Measurements from ENCODE around the gene ARL8B. TPM values are rescaled to one million over a fixed set of nuclear protein-coding genes. Genes with fewer than 3 reads are reported as not detected.
A peak's percentile ranks its signal among the peaks of the same experiment; 100 is the strongest.

The ARL8B gene
- total RNA-seq, 1 donor: 72.1 TPM

DNA sequence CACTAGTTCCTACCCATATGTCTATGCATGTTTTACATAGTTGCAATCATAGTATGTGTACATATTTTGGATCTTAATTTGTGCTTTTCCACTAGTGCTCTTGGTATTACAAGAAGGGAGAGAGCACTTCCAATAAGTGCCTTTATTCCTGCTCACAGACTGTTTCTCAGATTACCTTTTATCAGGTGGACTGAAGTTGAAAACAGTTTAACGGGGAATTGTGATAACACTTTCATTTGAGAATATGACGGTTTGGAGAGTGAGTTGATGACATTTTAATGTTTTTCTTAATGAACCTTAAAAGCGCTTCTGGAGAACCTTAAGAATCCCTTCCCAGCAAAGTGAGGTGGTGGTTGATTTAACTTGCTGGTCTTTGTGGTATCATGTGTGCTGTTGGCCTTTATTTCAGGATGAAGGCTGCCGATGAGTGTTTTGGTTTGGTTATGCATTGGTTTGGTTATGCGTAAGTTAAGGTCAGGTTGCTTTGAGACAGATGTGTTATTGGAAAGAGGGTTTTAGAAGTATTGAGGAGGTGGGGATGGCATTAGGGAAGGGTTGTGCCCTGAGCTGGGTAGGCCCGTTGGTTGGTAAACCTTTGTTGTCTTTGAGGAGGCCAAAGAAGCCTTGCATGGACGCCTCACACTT lies 68.2 kb downstream of the ARL8B start:
- H3K4me3 ChIP-seq (ENCODE audit: low read depth, low read length): peak overlapping the region; percentile 82
- TF ChIP-seq, protein P1, sequence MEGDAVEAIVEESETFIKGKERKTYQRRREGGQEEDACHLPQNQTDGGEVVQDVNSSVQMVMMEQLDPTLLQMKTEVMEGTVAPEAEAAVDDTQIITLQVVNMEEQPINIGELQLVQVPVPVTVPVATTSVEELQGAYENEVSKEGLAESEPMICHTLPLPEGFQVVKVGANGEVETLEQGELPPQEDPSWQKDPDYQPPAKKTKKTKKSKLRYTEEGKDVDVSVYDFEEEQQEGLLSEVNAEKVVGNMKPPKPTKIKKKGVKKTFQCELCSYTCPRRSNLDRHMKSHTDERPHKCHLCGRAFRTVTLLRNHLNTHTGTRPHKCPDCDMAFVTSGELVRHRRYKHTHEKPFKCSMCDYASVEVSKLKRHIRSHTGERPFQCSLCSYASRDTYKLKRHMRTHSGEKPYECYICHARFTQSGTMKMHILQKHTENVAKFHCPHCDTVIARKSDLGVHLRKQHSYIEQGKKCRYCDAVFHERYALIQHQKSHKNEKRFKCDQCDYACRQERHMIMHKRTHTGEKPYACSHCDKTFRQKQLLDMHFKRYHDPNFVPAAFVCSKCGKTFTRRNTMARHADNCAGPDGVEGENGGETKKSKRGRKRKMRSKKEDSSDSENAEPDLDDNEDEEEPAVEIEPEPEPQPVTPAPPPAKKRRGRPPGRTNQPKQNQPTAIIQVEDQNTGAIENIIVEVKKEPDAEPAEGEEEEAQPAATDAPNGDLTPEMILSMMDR (IDR thresholded peaks at IDR 0.05; ENCODE audit: insufficient read depth, low read depth, low read length): no peak
- no peak for DNase-seq (ENCODE audit: low read depth)

DNA sequence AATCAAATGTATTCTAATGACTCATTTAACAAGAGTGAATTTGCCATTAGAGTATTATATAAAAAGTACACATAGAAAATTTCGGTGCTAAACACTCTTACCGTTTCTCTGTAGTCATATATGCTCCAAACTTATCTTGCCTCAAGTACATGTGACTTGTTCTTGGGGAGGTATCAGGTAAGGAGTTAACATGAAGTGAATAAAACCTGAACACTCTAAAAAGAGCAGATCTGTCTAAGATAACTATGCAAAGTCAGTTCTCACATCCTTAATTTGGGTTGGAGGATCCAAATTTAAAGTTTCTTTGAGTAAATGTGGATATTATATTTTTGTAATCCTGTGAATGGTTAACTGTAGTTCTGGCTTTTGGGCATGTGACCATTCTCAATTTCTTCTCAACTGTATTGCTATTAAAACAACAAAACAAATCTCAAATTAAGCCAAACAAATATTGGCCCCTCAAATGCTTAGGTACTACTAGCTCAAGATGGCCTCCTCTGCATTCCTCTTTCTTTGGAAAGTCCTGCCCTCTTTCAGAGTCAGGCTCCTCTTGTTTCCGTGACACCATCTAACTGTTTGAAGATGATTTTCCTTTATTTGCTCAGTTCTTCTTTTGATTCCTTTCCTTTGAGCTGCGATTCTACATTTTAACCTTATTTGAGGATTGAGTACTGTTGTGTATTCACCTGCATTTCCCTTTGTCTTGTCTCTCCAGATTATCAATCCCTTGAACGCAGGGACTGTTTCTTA lies 69.6 kb downstream of the ARL8B start:
- TF ChIP-seq, protein P1 (IDR thresholded peaks at IDR 0.05; ENCODE audit: insufficient read depth, low read depth, low read length): no peak
- DNase-seq (ENCODE audit: low read depth): no peak

DNA sequence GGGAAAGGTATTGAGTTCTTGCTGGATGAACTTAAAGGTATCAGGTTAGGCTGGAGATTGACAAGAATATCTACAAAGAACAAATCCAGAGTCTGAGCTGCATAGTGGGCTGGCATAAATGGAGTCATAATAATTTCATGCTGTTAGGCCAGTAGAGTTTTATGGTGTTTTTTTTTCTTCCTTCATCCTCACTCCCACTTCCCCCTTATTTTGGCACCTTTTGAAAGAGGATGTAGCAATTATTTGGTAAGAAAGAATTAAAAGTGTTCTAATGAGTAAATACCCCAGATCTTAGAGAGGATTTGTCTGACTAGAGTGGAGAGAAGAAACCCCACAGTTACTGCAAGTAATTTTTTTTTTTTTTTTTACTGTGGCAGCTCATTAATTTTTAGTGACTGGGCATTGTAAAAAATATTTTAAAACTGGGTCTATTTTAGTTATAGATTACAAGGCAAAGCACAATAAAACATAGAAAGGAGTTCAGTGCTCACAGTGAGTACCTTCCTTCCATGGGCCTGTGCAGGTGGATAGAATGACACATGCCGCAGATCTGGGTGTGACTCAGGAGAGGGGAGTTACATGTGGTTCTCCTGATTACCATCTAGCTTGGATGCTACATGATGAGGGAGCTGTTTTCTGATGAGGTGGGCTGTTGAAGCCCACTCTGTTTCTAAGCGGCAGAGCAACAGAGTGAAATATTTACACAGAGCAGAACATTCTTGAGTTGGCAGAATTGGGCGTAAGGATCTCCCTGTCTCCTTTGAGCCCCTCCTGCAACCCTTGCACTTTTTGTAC lies 70.7 kb downstream of the ARL8B start:
- no peak overlapping the region for H3K4me3 ChIP-seq (ENCODE audit: low read depth, low read length)
- TF ChIP-seq, protein P1 (IDR thresholded peaks at IDR 0.05; ENCODE audit: insufficient read depth, low read depth, low read length): no peak
- no peak for DNase-seq (ENCODE audit: low read depth)

More for the DNA sequence above, 69.6 kb downstream of the ARL8B start:
- no peak overlapping the region for H3K4me3 ChIP-seq (ENCODE audit: low read depth, low read length)

DNA sequence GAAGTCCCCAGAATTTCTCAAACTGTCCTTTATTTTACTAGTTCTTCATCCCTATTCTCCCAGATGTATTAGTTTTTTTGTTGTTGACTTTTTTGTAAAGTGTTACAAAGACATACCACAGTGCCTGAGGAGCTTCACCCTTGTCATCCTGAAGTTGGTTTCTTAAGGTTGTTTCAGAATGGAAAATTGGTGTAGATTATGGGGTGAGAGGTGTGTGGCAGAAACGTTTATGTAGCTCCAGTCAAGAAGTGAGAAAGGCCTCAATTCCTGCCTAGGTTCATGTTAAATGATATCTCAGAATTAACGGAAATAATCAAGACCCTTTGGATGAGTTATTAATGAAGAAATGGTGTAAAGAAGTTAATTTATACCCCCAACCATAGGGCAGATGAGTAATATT lies 72.2 kb downstream of the ARL8B start:
- TF ChIP-seq, protein P1 (IDR thresholded peaks at IDR 0.05; ENCODE audit: insufficient read depth, low read depth, low read length): no peak
- H3K4me3 ChIP-seq (ENCODE audit: low read depth, low read length): no peak overlapping the region
- no peak for DNase-seq (ENCODE audit: low read depth)

- TF ChIP-seq, protein P1 (IDR thresholded peaks at IDR 0.05; ENCODE audit: insufficient read depth, low read depth, low read length): no peak
- DNase-seq (ENCODE audit: low read depth): peak; percentile 96
- H3K4me3 ChIP-seq (ENCODE audit: low read depth, low read length): no peak overlapping the region
Observed at GRCh38 chr3:5194801-5195509, 72.9 kb downstream of the ARL8B start.

DNA sequence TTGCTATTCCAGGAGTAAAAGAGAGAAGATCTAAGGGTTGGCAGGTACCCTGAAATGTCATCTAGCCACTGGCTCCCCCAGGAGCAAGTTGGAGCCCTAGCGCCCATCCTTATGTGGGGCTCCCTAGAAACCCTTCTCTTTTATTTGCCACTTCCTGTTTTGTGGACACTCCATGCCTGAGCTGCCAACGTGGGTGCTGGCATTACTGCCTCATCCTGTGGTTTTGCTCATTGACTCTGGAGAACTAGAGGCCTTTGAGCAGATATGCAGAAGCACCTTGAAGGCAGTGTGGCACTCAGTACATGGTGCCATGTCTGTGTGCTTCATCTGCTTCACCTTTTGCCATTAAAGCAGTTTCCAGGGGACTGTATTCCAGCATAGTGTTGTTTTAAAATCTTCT lies 73.5 kb downstream of the ARL8B start:
- no peak overlapping the region for H3K4me3 ChIP-seq (ENCODE audit: low read depth, low read length)
- peak; percentile 19 for DNase-seq (ENCODE audit: low read depth)
- TF ChIP-seq, protein P1 (IDR thresholded peaks at IDR 0.05; ENCODE audit: insufficient read depth, low read depth, low read length): no peak

All from fibroblast of villous mesenchyme (primary cell).